Tibial artery (tissue), 4 donors: ENCODE measurements around the gene VPS4B.

ENCODE experiments used
- DNase-seq, 2 donors: peaks; one replicate each; pipeline ENCODE4 v3.0.0-alpha.2; 2019
- H3K27ac ChIP-seq, 2 donors: fragments of 200-600 bp; sonication (generic) in 1 of 2; 1 replicate in 1 of 2; 2 replicates in 1 of 2; pipeline ENCODE4 v1.5.1; 2018 to 2019; ENCODE audit warnings: mild to moderate bottlenecking in 1 of 2
- H3K27me3 ChIP-seq, 2 donors: fragments of 200-600 bp; sonication (generic) in 1 of 2; one replicate each; pipeline versions ENCODE4 v1.5.1 to v1.6.0; 2016 to 2019
- H3K36me3 ChIP-seq, 3 donors: fragments of 200-600 bp; sonication (generic) in 2 of 3; one replicate each; pipeline ENCODE4 v1.5.1; 2016 to 2019; ENCODE audit warnings: mild to moderate bottlenecking in 2 of 3
- H3K4me1 ChIP-seq, 4 donors: fragments of 200-600 bp; sonication (generic) in 2 of 4; 1 replicate in 3 of 4; 2 replicates in 1 of 4; pipeline ENCODE4 v1.5.1; 2016 to 2019
- H3K4me3 ChIP-seq, 2 donors: fragments of 200-600 bp; sonication (generic) in 1 of 2; 1 replicate in 1 of 2; 2 replicates in 1 of 2; pipeline ENCODE4 v1.5.1; 2018 to 2019; ENCODE audit warnings: mild to moderate bottlenecking in 2 of 2
- H3K9me3 ChIP-seq, 3 donors: fragments of 200-600 bp; sonication (generic) in 1 of 3; one replicate each; pipeline ENCODE4 v1.5.1; 2016 to 2019
- CTCF ChIP-seq, 2 experiments: fragments of 200-600 bp in 1 of 2; fragments of 450-650 bp in 1 of 2; IDR thresholded peaks; one replicate each; pipeline ENCODE4 v1.5.1; 2017 to 2019; ENCODE audit warnings: antibody characterized with exemption in 2 of 2, mild to moderate bottlenecking in 1 of 2, moderate library complexity in 1 of 2
- intact Hi-C: fragments of 100-400 bp; cut with DNase I; formaldehyde crosslinking; loops from one replicate; pipeline ENCODE4 v1.15.0; 2023; ENCODE audit warnings: low total_unique reads

VPS4B gene

GRCh38 chr18:63342206-63342605, 80.1 kb downstream of the VPS4B start:
- intact Hi-C loops = loop anchor here (10.0 kb wide), 1 partner anchor 317 kb away; no protein-coding TSS in a partner anchor
- H3K27me3 ChIP-seq = no peaks in the 10 kb centered on the region
- H3K4me3 ChIP-seq = no peak overlapping the region
- no peaks in the 10 kb centered on the region for H3K9me3 ChIP-seq
- H3K36me3 ChIP-seq = peaks cover 35 to 94% (median 74%) of the 10 kb centered on the region in 3 donors
- peak in 1 of 2 experiments; percentile 18 for TF ChIP-seq CTCF (IDR thresholded peaks at IDR 0.05)
- H3K4me1 ChIP-seq = peaks cover 0 to 15% (median 5%) of the 10 kb centered on the region in 4 donors
- no peak overlapping the region for H3K27ac ChIP-seq
- DNase-seq = no peak

GRCh38 chr18:63339920-63340484, 82.3 kb downstream of the VPS4B start:
- intact Hi-C loops = loop anchor here (10.0 kb wide), 1 partner anchor 315 kb away; no protein-coding TSS in a partner anchor
- no peak overlapping the region for H3K4me3 ChIP-seq
- no peak overlapping the region for H3K27ac ChIP-seq
- peaks cover 0 to 10% (median 3%) of the 10 kb centered on the region in 4 donors for H3K4me1 ChIP-seq
- no peaks in the 10 kb centered on the region for H3K27me3 ChIP-seq
- TF ChIP-seq CTCF (IDR thresholded peaks at IDR 0.05) = peak; percentile 12 to 43
- no peak for DNase-seq
- H3K9me3 ChIP-seq = no peaks in the 10 kb centered on the region
- peaks cover 39 to 87% (median 72%) of the 10 kb centered on the region in 3 donors for H3K36me3 ChIP-seq
